ENCODE results near the gene ZNF438. TPM values are rescaled to one million over a fixed set of nuclear protein-coding genes. Genes with fewer than 3 reads are reported as not detected.
"Not testable (repeated sequence)": the region's sequence is repeated elsewhere in the genome, so short reads cannot be mapped to it uniquely, and the experiment has no call there.

The ZNF438 gene
- total RNA-seq, 2 donors from 2014 or later = 1.9 TPM

GRCh38 chr10:30983209-30983608, 48.5 kb downstream of the ZNF438 start:
- Mint-ChIP-seq H3K27ac (peak overlapping the region in 1 of 2 donors; percentile 67), H3K4me1 (ENCODE audit: low read depth in 2 of 2) (peaks cover 13 to 20% of the 10 kb centered on the region in 2 donors)
- not testable (repeated sequence) for H3K36me3 Mint-ChIP-seq; H3K27me3 Mint-ChIP-seq; ATAC-seq; H3K9me3 Mint-ChIP-seq; H3K4me3 Mint-ChIP-seq; DNase-seq (ENCODE audit: low spot score)

- Mint-ChIP-seq H3K4me3 (no peak overlapping the region), H3K27ac (peak overlapping the region in 1 of 2 donors; percentile 14), H3K27me3 (no peaks in the 10 kb centered on the region), H3K36me3 (peaks cover 8% of the 10 kb centered on the region), H3K4me1 (ENCODE audit: low read depth in 2 of 2) (peaks cover 11 to 15% of the 10 kb centered on the region in 2 donors), H3K9me3 (peaks cover 6% of the 10 kb centered on the region)
- no peak for DNase-seq (ENCODE audit: low spot score)
- ATAC-seq = no peak
Measured at GRCh38 chr10:30980951-30981616, 50.6 kb downstream of the ZNF438 start.

- H3K4me3 Mint-ChIP-seq = no peak overlapping the region
- H3K27me3 Mint-ChIP-seq = no peaks in the 10 kb centered on the region
- H3K36me3 Mint-ChIP-seq = peaks cover 8% of the 10 kb centered on the region
- ATAC-seq = no peak
- H3K27ac Mint-ChIP-seq = peak overlapping the region in 1 of 2 donors; percentile 14
- no peak for DNase-seq (ENCODE audit: low spot score)
- peaks cover 6% of the 10 kb centered on the region for H3K9me3 Mint-ChIP-seq
- peaks cover 7 to 9% of the 10 kb centered on the region in 2 donors for H3K4me1 Mint-ChIP-seq (ENCODE audit: low read depth in 2 of 2)
Measured at GRCh38 chr10:30979956-30980355, 51.7 kb downstream of the ZNF438 start.

- Mint-ChIP-seq H3K4me1 (ENCODE audit: low read depth in 2 of 2) (peaks cover 5 to 7% of the 10 kb centered on the region in 2 donors), H3K4me3 (no peak overlapping the region), H3K36me3 (peaks cover 8% of the 10 kb centered on the region), H3K27ac (no peak overlapping the region), H3K27me3 (no peaks in the 10 kb centered on the region), H3K9me3 (peaks cover 6% of the 10 kb centered on the region)
- ATAC-seq = no peak
- no peak for DNase-seq (ENCODE audit: low spot score)
Measured at GRCh38 chr10:30978843-30979242, 52.8 kb downstream of the ZNF438 start.

GRCh38 chr10:30977385-30977784, 54.3 kb downstream of the ZNF438 start:
- Mint-ChIP-seq H3K4me1 (ENCODE audit: low read depth in 2 of 2) (no peaks in the 10 kb centered on the region), H3K27ac (no peak overlapping the region), H3K27me3 (no peaks in the 10 kb centered on the region), H3K4me3 (no peak overlapping the region), H3K36me3 (no peaks in the 10 kb centered on the region), H3K9me3 (no peaks in the 10 kb centered on the region)
- no peak for ATAC-seq
- no peak for DNase-seq (ENCODE audit: low spot score)

- no peak for DNase-seq (ENCODE audit: low spot score)
- no peaks in the 10 kb centered on the region for H3K4me1 Mint-ChIP-seq (ENCODE audit: low read depth in 2 of 2)
Measured at GRCh38 chr10:30974773-30975415, 56.8 kb downstream of the ZNF438 start.

GRCh38 chr10:30974355-30974754, 57.3 kb downstream of the ZNF438 start:
- no peaks in the 10 kb centered on the region for H3K36me3 Mint-ChIP-seq
- no peaks in the 10 kb centered on the region for H3K27me3 Mint-ChIP-seq
- no peaks in the 10 kb centered on the region for H3K9me3 Mint-ChIP-seq
- no peak for ATAC-seq
- H3K4me1 Mint-ChIP-seq (ENCODE audit: low read depth in 2 of 2) = no peaks in the 10 kb centered on the region
- DNase-seq (ENCODE audit: low spot score) = no peak
- H3K27ac Mint-ChIP-seq = no peak overlapping the region
- H3K4me3 Mint-ChIP-seq = no peak overlapping the region

More at GRCh38 chr10:30974773-30975415, 56.8 kb downstream of the ZNF438 start:
- no peak overlapping the region for H3K4me3 Mint-ChIP-seq
- no peaks in the 10 kb centered on the region for H3K9me3 Mint-ChIP-seq
- H3K27ac Mint-ChIP-seq = no peak overlapping the region
- H3K36me3 Mint-ChIP-seq = no peaks in the 10 kb centered on the region
- no peaks in the 10 kb centered on the region for H3K27me3 Mint-ChIP-seq
- ATAC-seq = no peak

- H3K9me3 Mint-ChIP-seq = no peaks in the 10 kb centered on the region
- DNase-seq (ENCODE audit: low spot score) (no peak), ATAC-seq (no peak)
- H3K27ac Mint-ChIP-seq = no peak overlapping the region
- no peak overlapping the region for H3K4me3 Mint-ChIP-seq
- no peaks in the 10 kb centered on the region for H3K36me3 Mint-ChIP-seq
- no peaks in the 10 kb centered on the region for H3K27me3 Mint-ChIP-seq
- H3K4me1 Mint-ChIP-seq (ENCODE audit: low read depth in 2 of 2) = no peaks in the 10 kb centered on the region
Measured at GRCh38 chr10:30973737-30974136, 57.9 kb downstream of the ZNF438 start.

GRCh38 chr10:30970760-30971460, 60.8 kb downstream of the ZNF438 start:
- Mint-ChIP-seq H3K4me3 (no peak overlapping the region), H3K36me3 (no peaks in the 10 kb centered on the region), H3K27ac (no peak overlapping the region), H3K9me3 (no peaks in the 10 kb centered on the region), H3K4me1 (ENCODE audit: low read depth in 2 of 2) (no peaks in the 10 kb centered on the region), H3K27me3 (no peaks in the 10 kb centered on the region)
- ATAC-seq (no peak), DNase-seq (ENCODE audit: low spot score) (no peak)

GRCh38 chr10:30968711-30969110, 63.0 kb downstream of the ZNF438 start:
- Mint-ChIP-seq H3K27ac (no peak overlapping the region), H3K36me3 (no peaks in the 10 kb centered on the region), H3K27me3 (no peaks in the 10 kb centered on the region), H3K4me3 (no peak overlapping the region), H3K4me1 (ENCODE audit: low read depth in 2 of 2) (peaks cover 0 to 6% of the 10 kb centered on the region in 2 donors), H3K9me3 (no peaks in the 10 kb centered on the region)
- ATAC-seq (no peak), DNase-seq (ENCODE audit: low spot score) (no peak)

- Mint-ChIP-seq H3K27ac (no peak overlapping the region), H3K36me3 (no peaks in the 10 kb centered on the region), H3K9me3 (no peaks in the 10 kb centered on the region), H3K4me1 (ENCODE audit: low read depth in 2 of 2) (peaks cover 0 to 6% of the 10 kb centered on the region in 2 donors), H3K27me3 (no peaks in the 10 kb centered on the region), H3K4me3 (no peak overlapping the region)
- ATAC-seq (no peak), DNase-seq (ENCODE audit: low spot score) (no peak)
Measured at GRCh38 chr10:30967650-30968410, 63.8 kb downstream of the ZNF438 start.

GRCh38 chr10:30963992-30964930, 67.4 kb downstream of the ZNF438 start:
- peak overlapping the region; percentile 4 to 6 for H3K27ac Mint-ChIP-seq
- no peaks in the 10 kb centered on the region for H3K27me3 Mint-ChIP-seq
- DNase-seq (ENCODE audit: low spot score) = no peak
- no peak overlapping the region for H3K4me3 Mint-ChIP-seq
- no peaks in the 10 kb centered on the region for H3K9me3 Mint-ChIP-seq
- H3K36me3 Mint-ChIP-seq = peaks cover 5% of the 10 kb centered on the region
- no peak for ATAC-seq
- peaks cover 0 to 6% of the 10 kb centered on the region in 2 donors for H3K4me1 Mint-ChIP-seq (ENCODE audit: low read depth in 2 of 2)

- H3K27ac Mint-ChIP-seq = no peak overlapping the region
- no peak overlapping the region for H3K4me3 Mint-ChIP-seq
- peaks cover 5% of the 10 kb centered on the region for H3K36me3 Mint-ChIP-seq
- DNase-seq (ENCODE audit: low spot score) = no peak
- H3K4me1 Mint-ChIP-seq (ENCODE audit: low read depth in 2 of 2) = peaks cover 0 to 6% of the 10 kb centered on the region in 2 donors
- no peaks in the 10 kb centered on the region for H3K9me3 Mint-ChIP-seq
- no peaks in the 10 kb centered on the region for H3K27me3 Mint-ChIP-seq
- ATAC-seq = no peak
Measured at GRCh38 chr10:30962522-30962921, 69.1 kb downstream of the ZNF438 start.
